Fibroblast of skin of back (primary cell): Measurements from ENCODE around the gene UBA1.

Experiments used
- DNase-seq: peaks from one replicate; pipeline ENCODE4 v3.0.0-alpha.2; 2013

Gene UBA1

DNA sequence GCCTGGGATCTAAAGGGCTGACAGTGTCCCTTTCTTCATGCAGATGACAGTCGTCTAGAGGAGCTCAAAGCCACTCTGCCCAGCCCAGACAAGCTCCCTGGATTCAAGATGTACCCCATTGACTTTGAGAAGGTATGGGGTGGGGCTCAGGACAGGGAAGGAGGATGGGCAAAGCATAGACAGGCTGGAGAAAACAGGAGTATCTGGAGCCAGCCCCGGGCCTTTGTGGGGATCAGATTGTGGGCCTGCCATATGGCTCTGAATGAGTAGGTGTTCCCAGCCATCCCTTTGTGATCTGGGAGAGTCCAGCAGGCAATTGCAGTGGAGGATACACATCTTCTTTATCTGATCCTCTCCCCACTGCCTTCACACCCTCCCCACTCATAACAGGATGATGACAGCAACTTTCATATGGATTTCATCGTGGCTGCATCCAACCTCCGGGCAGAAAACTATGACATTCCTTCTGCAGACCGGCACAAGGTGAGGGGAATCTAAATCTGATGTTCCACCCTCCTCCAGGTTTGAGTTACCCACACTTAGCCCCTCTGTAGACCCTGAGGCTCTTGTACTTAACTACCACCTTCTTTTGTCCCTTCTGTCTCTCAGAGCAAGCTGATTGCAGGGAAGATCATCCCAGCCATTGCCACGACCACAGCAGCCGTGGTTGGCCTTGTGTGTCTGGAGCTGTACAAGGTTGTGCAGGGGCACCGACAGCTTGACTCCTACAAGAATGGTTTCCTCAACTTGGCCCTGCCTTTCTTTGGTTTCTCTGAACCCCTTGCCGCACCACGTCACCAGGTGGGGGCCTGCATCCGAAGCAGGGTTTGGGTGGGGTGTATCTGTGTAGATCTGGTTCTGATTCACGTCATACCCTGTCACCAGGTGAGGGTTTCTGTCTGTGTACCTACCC lies 19.0 kb downstream of the UBA1 start:
- DNase-seq, result no peak

DNA sequence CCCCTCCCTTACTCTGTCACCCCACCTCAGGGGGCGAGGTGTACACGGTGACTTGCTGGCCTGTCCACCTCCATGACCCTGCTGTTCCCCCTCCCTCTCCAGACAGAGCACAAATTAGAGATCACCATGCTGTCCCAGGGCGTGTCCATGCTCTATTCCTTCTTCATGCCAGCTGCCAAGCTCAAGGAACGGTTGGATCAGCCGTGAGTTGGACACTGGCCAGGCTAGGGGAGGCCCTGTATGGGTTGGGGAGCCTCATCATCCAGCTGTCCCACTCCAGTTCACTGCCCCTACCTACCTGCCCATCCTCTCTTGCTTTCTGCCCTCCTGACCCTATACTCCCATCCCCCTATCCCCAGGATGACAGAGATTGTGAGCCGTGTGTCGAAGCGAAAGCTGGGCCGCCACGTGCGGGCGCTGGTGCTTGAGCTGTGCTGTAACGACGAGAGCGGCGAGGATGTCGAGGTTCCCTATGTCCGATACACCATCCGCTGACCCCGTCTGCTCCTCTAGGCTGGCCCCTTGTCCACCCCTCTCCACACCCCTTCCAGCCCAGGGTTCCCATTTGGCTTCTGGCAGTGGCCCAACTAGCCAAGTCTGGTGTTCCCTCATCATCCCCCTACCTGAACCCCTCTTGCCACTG lies 20.9 kb downstream of the UBA1 start:
- DNase-seq, result no peak

DNA sequence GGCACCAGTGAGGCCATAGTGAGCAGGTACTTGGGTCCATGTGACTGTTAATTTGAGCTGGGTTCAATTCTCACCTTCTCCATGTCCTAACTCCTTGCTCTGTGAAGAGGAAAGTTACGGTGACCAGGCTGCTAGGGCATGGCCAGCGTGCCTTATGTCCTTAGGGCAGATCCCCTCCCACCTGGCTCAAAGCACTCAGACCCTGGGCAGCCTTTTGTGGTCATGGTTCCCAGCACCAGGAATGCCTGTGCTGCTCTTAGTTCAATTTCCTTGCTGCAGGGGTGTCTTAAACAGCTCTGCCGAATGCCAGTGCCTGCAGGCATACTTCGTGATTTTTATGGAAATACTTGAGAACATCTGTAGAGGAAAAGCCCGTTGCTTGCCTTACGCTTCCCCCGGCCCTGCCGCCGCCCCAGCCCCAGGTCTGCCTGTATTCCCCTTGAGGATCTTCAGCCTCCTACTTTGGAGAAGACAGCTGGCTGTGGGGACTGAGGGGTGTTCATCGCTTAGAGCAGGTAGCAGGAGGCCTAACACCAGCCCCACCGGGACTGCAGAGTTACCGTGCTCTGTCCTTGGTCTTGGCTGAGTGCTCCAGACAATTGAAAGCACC lies 21.8 kb downstream of the UBA1 start:
- DNase-seq, result no peak

- no peak for DNase-seq
Measured at GRCh38 chrX:47216393-47216925, 22.8 kb downstream of the UBA1 start.

DNA sequence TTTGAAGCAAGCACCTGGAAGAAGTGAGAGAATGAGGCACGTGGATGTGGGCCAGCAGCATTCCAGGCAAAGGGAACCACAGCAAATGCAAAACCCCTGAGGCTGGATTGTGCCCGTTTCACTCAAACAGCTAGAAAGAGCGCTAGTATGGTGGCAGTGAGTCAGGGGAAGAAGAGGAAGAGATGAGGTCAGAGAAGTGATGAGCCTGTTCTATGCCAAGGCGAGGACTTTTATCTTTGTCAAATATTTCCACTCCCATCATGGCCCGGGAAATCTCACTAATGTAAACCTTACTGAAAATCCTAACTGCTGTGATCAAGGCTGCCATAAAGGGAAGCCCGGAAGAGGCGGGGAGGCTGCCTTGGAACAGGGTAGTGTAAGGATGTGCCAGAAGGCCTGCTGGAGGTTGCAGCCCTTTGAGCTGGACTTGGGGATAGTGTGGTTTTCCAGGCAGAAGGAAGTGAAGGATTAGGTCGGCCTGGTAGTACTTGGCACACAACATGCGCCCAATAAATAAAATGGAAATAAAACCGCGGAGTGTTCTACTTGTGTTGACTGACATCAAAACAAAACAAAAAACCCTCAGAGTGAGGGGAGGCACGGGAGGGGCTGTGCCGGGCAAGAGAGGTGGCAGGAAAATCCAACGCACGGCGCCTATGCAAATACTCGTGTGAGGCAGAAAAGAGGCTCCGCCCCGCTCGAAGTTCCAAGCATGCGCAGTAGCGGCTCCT lies 23.7 kb downstream of the UBA1 start:
- DNase-seq, result peak; percentile 75

DNA sequence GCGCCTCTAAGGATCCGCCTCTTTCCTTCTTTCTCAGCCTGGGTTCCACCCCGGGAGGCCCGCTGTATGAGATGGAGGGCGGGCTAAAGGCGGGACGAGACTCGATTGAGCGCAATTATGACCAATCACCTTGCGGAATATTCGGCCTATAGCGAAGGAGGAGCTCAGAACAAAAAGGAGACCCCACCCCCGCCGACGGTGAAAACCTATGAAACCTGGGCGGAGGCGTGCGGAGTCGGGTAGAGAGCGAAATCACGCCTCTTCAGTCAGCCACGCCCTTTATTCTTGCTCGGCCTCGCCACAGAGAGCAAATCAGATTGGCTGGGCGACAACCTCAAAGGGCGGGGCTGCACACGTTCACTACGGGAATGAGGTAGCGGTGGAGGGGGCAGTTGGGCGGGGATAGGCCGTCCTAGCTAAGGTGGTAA lies 24.2 kb downstream of the UBA1 start:
- peak; percentile 98 for DNase-seq

DNA sequence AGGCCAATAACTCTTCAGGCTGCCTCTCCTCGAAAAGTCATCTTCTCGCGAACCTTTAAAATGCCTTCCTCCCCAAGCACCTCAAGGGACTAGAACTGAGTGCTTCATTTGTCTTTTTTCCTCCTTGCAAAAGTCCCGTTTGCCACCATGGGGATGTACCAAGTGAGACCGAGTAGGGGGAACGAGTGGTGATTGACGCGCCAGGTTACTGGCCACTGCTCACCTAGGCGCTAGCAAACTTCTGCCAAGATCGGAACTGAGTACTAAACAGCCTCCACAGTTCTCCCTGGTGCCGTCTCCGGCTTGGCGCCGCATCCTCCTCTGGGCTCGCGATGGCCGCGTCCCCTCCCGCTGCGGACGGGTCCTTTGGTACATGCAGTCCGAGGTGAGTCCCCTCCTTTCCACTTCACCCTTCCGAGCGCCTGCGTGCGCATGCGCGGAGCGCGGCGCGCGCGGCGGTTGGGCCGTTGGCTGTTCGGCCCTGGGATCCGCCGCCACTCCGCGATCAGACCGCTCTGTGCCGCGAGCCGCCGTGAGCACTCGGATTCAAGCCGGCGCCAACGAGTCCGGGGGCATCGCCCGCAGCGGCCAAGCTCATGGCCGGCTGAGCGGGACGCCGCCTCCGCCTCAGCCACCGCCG lies 24.8 kb downstream of the UBA1 start, which contains the start of gene CDK16:
CDK16 (plus strand) TSS at position 402 of the 640 bp plus-strand sequence. CDS start 4,877 bp downstream, outside the sequence.
- DNase-seq, result peak; percentile 79

DNA sequence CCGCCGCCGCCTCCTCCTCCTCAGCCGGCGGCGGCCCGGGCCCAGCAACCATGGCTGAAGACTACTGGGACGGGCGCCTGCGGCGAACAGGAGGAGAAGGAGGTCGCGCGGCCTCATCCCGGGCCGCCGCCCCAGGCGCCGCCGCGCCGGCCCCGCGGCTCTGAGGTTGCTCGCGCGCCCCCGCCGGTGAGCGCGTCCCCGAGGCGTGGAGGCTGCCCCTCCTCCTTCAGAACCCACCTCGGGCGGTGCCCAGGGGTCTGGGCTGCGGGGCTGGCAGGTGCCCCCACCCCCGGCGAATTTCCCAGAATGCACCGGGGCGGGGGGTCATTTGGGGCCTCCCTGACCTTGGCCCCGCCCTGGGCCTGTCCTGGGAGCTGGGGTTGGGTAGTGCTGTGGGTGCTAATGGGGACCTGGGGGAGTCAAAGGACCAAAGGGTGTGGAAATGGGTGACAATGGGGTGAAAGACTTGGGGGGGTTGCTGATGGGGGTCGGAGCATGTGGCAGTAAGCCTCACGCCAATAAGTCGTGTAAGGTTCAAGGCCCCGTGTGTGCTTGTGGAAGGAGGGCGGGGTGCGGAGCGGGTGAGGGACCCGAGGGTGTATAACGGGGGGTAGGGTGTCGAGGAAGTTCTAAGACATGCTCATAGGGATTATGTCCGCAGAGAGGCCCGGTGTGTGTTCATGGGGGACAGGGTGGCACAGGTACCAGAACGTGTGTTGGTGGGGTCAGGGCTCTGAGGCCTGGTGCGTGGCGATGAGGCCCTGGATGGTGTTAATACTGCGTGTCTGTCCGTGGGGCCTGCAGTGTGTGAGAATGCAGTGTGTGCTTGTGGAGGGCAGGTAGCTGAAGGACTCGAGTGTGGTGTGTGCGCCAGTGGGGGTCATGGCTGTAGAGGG lies 25.5 kb downstream of the UBA1 start:
- DNase-seq, result peak; percentile 17

DNA sequence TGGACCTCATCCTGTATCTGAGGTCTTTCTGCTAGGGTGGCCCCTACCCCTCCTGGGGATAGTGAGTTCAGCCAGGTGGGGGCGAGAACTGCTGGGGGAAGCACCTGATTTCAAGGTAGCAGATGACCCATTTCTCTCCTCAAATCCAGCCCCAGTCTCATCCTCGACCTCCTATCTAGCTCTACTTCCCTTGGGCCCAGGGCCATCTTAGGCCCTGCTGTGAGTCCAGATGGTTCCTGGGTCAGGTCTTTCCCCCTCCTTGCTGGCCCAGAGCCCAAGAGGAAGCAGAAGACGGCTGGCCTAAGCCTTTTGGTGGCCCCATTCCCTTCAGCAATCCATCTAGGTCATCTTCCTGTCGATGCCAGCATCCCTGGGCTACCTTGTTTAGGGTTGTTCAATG lies 28.1 kb downstream of the UBA1 start:
- DNase-seq, result no peak

DNA sequence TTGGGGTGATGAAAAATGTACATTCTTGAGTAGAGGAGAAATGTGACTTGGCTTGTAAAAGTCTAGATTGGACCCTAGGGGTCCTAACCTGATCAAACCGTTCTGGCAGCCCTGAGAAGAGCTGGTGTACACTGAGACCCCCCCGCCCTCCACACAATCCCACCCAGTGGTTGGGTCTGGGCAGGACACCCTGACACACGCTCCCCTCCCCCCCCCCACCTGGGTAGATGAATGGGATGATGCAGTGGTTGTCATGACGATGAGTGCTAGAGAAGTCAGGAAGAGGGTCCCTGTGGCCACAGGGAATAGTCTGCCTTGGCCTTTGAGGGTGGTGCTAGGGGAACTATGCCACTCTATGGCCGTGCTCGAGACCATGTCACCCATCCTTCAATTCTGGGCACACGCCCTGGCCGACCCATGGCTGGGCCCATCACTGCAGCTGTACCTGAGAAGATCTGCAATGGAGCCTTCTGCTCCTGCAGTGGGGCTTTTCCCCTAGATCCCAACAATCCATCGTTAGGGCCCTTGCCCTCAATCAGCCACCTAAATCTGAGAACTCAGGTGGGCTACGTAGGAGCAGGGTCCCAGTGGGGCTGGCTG lies 29.2 kb downstream of the UBA1 start:
- DNase-seq, result no peak

DNA sequence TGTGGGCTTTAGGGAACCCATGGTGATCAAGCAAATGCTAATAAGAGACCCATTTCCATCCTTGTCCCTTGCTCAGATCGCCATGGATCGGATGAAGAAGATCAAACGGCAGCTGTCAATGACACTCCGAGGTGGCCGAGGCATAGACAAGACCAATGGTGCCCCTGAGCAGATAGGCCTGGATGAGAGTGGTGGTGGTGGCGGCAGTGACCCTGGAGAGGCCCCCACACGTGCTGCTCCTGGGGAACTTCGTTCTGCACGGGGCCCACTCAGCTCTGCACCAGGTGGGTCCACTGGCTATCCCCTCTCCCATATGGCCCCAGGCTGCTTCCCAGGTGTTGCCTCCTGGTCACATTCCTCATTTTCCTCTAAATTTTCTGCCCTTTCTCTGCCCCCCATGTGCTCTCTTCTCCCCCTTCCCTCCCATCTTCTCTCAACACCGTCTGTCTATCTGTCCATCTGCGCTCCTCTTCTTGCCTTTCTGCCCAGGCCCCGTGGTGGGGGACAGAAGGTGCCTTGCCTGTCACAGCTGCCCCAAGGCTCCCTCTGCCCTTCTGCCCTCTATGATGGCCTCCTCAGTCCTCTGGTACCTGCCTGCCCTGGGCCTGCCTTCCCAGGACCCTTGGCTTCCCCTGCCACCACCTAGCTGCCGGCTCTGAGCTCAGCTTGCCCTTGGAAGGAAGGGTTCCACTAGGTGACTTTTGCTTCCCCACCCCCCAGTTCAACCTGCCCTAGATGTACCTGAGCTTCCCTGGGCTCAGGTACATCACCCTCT lies 30.0 kb downstream of the UBA1 start:
- DNase-seq, result no peak

DNA sequence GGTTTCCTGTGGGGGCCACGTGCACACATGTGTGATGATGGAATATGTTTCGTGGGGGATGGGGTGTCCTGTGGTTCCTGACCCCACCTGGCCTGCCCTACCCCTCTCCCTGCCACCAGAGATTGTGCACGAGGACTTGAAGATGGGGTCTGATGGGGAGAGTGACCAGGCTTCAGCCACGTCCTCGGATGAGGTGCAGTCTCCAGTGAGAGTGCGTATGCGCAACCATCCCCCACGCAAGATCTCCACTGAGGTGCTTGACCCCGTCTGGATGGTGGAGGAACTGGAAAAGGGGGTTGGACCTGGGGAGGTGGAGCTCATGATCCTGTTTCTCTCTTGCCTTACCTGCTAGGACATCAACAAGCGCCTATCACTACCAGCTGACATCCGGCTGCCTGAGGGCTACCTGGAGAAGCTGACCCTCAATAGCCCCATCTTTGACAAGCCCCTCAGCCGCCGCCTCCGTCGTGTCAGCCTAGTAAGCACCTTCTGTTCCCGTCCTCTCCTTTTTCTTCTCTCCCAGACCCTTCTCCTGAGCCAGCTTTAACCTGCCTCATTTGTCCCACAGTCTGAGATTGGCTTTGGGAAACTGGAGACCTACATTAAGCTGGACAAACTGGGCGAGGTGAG lies 30.8 kb downstream of the UBA1 start:
- DNase-seq, result no peak

GRCh38 chrX:47224896-47225290 lies 31.3 kb downstream of the UBA1 start:
- no peak for DNase-seq

GRCh38 chrX:47226071-47226470 lies 32.4 kb downstream of the UBA1 start:
- DNase-seq, result no peak

DNA sequence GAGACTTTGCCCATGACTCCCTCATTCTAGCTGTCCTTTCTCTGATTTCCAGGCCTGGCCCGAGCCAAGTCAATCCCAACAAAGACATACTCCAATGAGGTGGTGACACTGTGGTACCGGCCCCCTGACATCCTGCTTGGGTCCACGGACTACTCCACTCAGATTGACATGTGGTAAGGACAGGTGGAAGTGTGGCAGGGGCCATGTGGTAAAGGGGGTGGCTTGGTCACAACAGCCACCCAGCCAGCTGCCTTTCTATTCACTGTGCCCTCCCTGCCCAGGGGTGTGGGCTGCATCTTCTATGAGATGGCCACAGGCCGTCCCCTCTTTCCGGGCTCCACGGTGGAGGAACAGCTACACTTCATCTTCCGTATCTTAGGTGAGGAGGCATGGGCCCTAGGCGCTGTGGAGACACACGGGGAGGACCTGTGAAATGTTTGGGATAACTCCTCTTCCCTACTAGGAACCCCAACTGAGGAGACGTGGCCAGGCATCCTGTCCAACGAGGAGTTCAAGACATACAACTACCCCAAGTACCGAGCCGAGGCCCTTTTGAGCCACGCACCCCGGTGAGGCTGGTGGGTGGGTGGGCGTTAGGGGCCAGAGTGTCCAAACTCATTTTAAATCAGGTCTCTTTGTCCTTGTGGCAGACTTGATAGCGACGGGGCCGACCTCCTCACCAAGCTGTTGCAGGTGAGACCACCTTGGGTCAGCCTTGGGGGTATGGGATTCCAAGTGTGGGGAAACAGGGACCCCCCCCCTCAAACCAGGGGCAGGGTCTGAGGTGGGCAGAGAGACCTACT lies 33.1 kb downstream of the UBA1 start:
- no peak for DNase-seq

- no peak for DNase-seq
Measured at GRCh38 chrX:47227334-47227583, 33.6 kb downstream of the UBA1 start.

- DNase-seq, result no peak
Measured at GRCh38 chrX:47228550-47229270, 35.1 kb downstream of the UBA1 start.

GRCh38 chrX:47229427-47229826 lies 35.8 kb downstream of the UBA1 start:
- DNase-seq, result no peak
